ENCODE measurements around the gene STX3. TPM values are rescaled to one million over a fixed set of nuclear protein-coding genes. Genes with fewer than 3 reads are reported as not detected.
A peak's percentile ranks its signal among the peaks of the same experiment; 100 is the strongest.

STX3 gene
- total RNA-seq (2014; rRNA removed; shearing (Covaris generic); ENCODE audit: low replicate concordance): 7.9 and 14.6 TPM in 2 replicates

DNA sequence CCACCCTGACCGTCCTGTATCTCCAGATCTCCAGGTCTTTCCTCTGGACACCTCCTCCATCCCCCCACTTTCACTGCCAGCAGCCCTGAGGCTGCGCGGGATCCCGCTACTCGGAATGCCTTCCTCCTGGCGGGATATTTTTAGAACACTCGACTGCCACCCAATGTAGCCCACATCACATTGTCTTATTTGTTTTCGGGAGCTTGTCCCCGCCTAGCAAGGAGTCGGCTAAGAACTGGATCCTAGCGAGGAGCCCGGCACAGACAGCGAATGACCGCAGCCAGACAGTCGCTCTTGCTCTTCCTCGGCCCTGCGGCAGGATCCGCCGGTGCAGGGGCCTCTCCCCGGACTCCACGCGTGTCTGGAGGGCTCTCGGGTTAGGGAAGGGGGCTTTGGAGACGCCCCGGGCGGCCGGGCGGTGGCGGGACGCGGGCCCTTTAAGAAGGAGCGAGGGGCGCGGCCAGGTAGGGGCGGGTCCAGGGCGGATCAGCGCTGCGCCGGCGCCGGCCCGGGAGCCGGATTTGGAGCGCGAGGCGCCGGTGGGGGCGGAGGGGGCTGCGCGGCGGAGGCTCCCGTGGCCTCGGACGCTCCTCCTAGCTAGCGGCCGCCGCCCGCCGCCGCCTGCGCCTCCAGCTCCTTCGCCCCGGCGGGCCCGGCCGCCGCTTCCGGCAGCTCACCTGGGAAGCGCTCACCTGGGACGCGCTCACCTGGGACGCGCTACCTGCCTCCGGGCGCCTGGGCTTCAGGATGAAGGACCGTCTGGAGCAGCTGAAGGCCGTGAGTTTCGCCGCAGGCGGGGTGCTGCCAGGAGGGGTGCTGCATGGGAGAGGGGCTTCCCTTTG is at the start of gene STX3:
Gene STX3 (plus strand): TSS at position 518 of the 842 bp plus-strand sequence. CDS start 230 bp downstream, at position 748.
- peak; percentile 78 for DNase-seq
- Histone ChIP-seq H3K9ac (ENCODE audit: low read length) (peak within 1 kb of the TSS; percentile 58), H3K4me3 (ENCODE audit: low read length) (peak within 1 kb of the TSS; percentile 70), H3K9me3 (ENCODE audit: low read length) (no peaks in the 10 kb centered on the region), H3K79me2 (ENCODE audit: low read length) (no peaks in the 10 kb centered on the region), H3K27me3 (ENCODE audit: low read length) (no peaks in the 10 kb centered on the region), H3K36me3 (ENCODE audit: insufficient read depth, low read length) (no peaks in the 10 kb centered on the region), H3K4me1 (ENCODE audit: low read length) (peaks cover 16% of the 10 kb centered on the region), H3K9me2 (replicated peaks; ENCODE audit: insufficient read depth, low read length) (no peaks in the 10 kb centered on the region), H4K20me1 (ENCODE audit: insufficient read depth, low read depth, low read length) (no peaks in the 10 kb centered on the region), H3K27ac (ENCODE audit: low read length) (no peak within 1 kb of the TSS), H3K4me2 (ENCODE audit: low read depth, low read length, poor library complexity, severe bottlenecking) (peak within 1 kb of the TSS; percentile 87), H2AFZ (ENCODE audit: low read length) (peak within 1 kb of the TSS; percentile 90)

DNA sequence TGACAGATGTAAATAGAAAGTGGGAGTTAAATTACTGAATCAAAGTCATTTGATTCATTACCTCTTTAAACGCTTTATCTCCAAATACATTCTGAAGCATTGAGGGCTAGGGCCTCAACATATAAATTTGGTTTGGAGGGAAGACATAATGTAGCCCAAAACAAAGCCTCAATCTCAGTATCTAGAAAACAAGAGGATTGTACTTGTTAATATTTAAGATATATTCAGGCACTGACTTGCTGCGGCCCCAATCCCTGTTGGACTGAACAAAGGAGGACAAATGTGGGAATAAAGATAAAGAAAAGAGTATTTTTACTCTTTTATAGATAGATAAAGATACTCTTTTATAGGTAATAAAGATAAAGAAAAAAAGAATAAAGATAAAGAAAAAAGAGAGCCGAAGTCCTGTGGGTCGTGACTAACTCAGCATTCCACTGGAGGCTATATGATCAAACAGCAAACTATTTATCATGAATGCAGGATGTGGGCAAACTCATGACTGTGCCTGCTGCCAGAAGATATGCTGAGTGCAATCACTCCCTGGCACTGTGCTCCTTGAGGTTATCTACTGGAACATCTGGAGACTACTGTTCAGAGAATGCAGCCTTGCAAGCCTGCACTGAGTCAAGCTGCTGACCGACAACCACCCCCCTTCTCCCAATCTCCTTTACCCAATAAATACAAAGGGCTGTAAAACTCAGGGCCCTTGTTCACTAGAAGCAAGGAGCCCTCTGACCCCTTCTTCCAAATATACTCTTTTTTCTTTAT is 48.5 kb upstream of the STX3 start:
- no peak overlapping the region for H3K4me3 ChIP-seq (ENCODE audit: low read length)
- no peaks in the 10 kb centered on the region for H3K4me1 ChIP-seq (ENCODE audit: low read length)
- no peaks in the 10 kb centered on the region for H3K36me3 ChIP-seq (ENCODE audit: insufficient read depth, low read length)
- H3K9me3 ChIP-seq (ENCODE audit: low read length): no peaks in the 10 kb centered on the region
- DNase-seq: no peak
- no peak overlapping the region for H2AFZ ChIP-seq (ENCODE audit: low read length)
- no peaks in the 10 kb centered on the region for H4K20me1 ChIP-seq (ENCODE audit: insufficient read depth, low read depth, low read length)
- H3K9ac ChIP-seq (ENCODE audit: low read length): no peak overlapping the region
- H3K27me3 ChIP-seq (ENCODE audit: low read length): no peaks in the 10 kb centered on the region
- H3K4me2 ChIP-seq (ENCODE audit: low read depth, low read length, poor library complexity, severe bottlenecking): no peak overlapping the region
- no peak overlapping the region for H3K27ac ChIP-seq (ENCODE audit: low read length)
- H3K79me2 ChIP-seq (ENCODE audit: low read length): no peaks in the 10 kb centered on the region
- no peaks in the 10 kb centered on the region for H3K9me2 ChIP-seq (replicated peaks; ENCODE audit: insufficient read depth, low read length)

DNA sequence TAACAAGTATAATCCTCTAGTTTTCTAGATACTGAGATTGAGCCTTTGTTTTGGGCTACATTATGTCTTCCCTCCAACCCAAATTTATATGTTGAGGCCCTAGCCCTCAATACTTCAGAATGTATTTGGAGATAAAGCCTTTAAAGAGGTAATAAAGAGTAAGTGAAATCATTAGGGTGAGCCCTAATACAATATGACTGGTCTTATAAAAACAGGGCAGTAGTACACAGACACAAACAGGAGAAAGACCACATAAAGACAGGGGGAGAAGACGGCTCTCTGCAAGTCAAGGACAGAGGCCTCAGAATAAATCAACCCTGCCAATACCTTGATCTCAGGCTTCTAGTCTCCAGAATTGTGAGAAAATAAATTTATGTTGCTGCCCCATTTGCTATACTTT is 47.8 kb upstream of the STX3 start:
- Histone ChIP-seq H4K20me1 (ENCODE audit: insufficient read depth, low read depth, low read length) (no peaks in the 10 kb centered on the region), H3K9me3 (ENCODE audit: low read length) (no peaks in the 10 kb centered on the region), H3K79me2 (ENCODE audit: low read length) (no peaks in the 10 kb centered on the region), H3K27me3 (ENCODE audit: low read length) (no peaks in the 10 kb centered on the region), H3K4me1 (ENCODE audit: low read length) (no peaks in the 10 kb centered on the region), H2AFZ (ENCODE audit: low read length) (no peak overlapping the region), H3K9me2 (replicated peaks; ENCODE audit: insufficient read depth, low read length) (no peaks in the 10 kb centered on the region), H3K9ac (ENCODE audit: low read length) (no peak overlapping the region), H3K4me3 (ENCODE audit: low read length) (no peak overlapping the region), H3K36me3 (ENCODE audit: insufficient read depth, low read length) (no peaks in the 10 kb centered on the region), H3K4me2 (ENCODE audit: low read depth, low read length, poor library complexity, severe bottlenecking) (no peak overlapping the region), H3K27ac (ENCODE audit: low read length) (no peak overlapping the region)
- DNase-seq: no peak

DNA sequence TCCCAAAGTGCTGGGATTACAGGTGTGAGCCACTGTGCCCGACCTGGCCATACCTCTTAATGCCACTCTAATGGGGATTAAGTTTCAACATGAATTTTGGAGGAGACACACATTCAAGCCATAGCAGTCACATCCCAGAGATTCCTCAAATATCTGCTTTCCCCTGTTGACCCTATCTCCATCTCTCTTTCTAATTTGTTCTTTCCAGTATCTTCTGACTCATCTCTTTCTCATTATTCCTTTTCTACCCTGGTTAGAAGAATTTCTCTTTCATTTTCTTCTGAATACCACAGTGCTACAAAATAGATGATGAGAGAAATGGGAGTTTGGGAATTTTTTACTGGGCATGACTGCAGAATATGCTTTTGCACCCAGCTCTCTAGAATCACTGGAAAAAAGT is 46.6 kb upstream of the STX3 start:
- no peak overlapping the region for H3K4me3 ChIP-seq (ENCODE audit: low read length)
- DNase-seq: no peak
- no peaks in the 10 kb centered on the region for H3K36me3 ChIP-seq (ENCODE audit: insufficient read depth, low read length)
- no peaks in the 10 kb centered on the region for H4K20me1 ChIP-seq (ENCODE audit: insufficient read depth, low read depth, low read length)
- no peak overlapping the region for H3K4me2 ChIP-seq (ENCODE audit: low read depth, low read length, poor library complexity, severe bottlenecking)
- no peaks in the 10 kb centered on the region for H3K9me2 ChIP-seq (replicated peaks; ENCODE audit: insufficient read depth, low read length)
- no peaks in the 10 kb centered on the region for H3K9me3 ChIP-seq (ENCODE audit: low read length)
- no peaks in the 10 kb centered on the region for H3K4me1 ChIP-seq (ENCODE audit: low read length)
- H3K79me2 ChIP-seq (ENCODE audit: low read length): no peaks in the 10 kb centered on the region
- H3K27me3 ChIP-seq (ENCODE audit: low read length): no peaks in the 10 kb centered on the region
- H3K27ac ChIP-seq (ENCODE audit: low read length): no peak overlapping the region
- no peak overlapping the region for H2AFZ ChIP-seq (ENCODE audit: low read length)
- no peak overlapping the region for H3K9ac ChIP-seq (ENCODE audit: low read length)

DNA sequence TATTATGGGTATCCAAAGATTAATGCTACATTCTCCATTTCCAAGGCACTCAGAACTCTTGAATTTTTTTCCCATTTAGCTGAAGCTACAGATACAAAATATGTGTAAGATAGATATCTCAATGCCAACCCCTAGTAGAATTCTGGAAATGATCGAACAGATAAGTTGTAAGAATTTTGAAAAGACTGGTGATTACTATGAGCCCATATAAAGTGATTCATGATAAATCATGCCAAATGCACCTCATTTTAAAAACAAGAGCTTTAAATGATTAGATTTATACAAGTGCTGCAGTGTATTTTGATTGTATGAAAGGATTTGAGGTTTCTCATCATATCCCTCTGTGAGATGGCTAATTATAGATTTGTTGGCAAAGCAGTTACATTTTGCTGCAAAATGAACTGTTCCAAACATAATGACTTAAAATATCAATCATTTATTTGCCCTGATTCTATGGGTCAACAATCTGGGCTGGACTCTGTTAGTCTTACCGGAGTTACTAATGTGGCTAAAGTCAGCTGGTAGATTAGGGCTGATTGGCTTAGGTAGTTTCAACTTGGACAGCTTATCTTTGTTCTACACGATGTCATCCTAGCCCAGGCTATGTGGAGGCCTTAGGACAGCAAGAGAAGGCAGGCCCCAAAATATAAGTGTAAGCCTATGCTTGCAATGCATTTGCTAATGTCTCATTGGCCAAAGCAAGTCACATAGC is 44.9 kb upstream of the STX3 start:
- Histone ChIP-seq H3K36me3 (ENCODE audit: insufficient read depth, low read length) (no peaks in the 10 kb centered on the region), H3K4me3 (ENCODE audit: low read length) (no peak overlapping the region), H4K20me1 (ENCODE audit: insufficient read depth, low read depth, low read length) (no peaks in the 10 kb centered on the region), H2AFZ (ENCODE audit: low read length) (no peak overlapping the region), H3K9me2 (replicated peaks; ENCODE audit: insufficient read depth, low read length) (no peaks in the 10 kb centered on the region), H3K4me2 (ENCODE audit: low read depth, low read length, poor library complexity, severe bottlenecking) (no peak overlapping the region), H3K79me2 (ENCODE audit: low read length) (no peaks in the 10 kb centered on the region), H3K27ac (ENCODE audit: low read length) (no peak overlapping the region), H3K9me3 (ENCODE audit: low read length) (no peaks in the 10 kb centered on the region), H3K27me3 (ENCODE audit: low read length) (no peaks in the 10 kb centered on the region), H3K4me1 (ENCODE audit: low read length) (no peaks in the 10 kb centered on the region), H3K9ac (ENCODE audit: low read length) (no peak overlapping the region)
- DNase-seq: no peak

DNA sequence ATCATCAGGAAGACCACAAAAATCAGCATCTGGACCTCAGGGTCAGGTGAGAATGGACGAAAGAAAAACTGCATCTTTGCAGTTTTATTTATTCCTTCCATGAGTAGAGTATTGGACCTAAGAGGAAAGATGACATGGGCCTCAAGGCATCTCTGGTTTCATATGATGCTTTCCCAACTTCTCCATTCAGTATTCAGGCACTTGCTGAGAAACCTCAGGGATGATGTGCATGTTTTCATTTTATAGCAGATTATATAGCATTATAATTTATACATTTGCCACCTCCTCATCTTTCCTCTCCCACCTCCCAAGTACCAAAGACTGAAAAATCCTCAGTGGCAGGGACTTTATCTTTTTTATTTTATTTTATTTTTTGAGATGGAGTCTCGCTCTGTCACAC is 41.4 kb upstream of the STX3 start, which contains the start of gene OR10V1:
Gene OR10V1 (minus strand): TSS at position 101 of the 400 bp plus-strand sequence. CDS start 0 bp downstream, at position 101.
- no peak within 1 kb of the TSS for H2AFZ ChIP-seq (ENCODE audit: low read length)
- H3K9me2 ChIP-seq (replicated peaks; ENCODE audit: insufficient read depth, low read length): no peaks in the 10 kb centered on the region
- H3K4me1 ChIP-seq (ENCODE audit: low read length): no peaks in the 10 kb centered on the region
- H3K9ac ChIP-seq (ENCODE audit: low read length): no peak within 1 kb of the TSS
- no peak within 1 kb of the TSS for H3K4me2 ChIP-seq (ENCODE audit: low read depth, low read length, poor library complexity, severe bottlenecking)
- no peaks in the 10 kb centered on the region for H3K79me2 ChIP-seq (ENCODE audit: low read length)
- H3K9me3 ChIP-seq (ENCODE audit: low read length): no peaks in the 10 kb centered on the region
- no peaks in the 10 kb centered on the region for H4K20me1 ChIP-seq (ENCODE audit: insufficient read depth, low read depth, low read length)
- H3K27ac ChIP-seq (ENCODE audit: low read length): no peak within 1 kb of the TSS
- no peaks in the 10 kb centered on the region for H3K36me3 ChIP-seq (ENCODE audit: insufficient read depth, low read length)
- no peak for DNase-seq
- no peaks in the 10 kb centered on the region for H3K27me3 ChIP-seq (ENCODE audit: low read length)
- no peak within 1 kb of the TSS for H3K4me3 ChIP-seq (ENCODE audit: low read length)

DNA sequence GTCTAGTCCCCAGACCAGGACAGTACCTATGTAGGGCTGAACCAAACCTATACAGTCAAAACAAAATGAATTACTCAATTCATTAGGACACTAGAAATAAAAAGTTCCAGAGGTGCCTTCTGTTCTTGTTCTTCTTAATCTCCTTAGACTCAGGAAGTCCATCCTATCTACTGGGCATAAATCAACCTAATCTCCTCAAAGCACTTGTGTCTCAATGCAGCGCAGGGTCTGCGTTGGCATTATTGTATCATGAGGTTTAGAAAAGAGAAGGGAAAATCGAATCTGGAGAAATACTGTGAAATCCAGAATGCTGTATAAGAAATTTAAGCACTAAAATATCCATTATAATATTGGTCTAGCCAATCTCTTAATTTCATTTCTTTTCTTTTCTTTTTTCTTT is 39.1 kb upstream of the STX3 start:
- H3K36me3 ChIP-seq (ENCODE audit: insufficient read depth, low read length): no peaks in the 10 kb centered on the region
- H3K9me3 ChIP-seq (ENCODE audit: low read length): no peaks in the 10 kb centered on the region
- no peak overlapping the region for H3K4me3 ChIP-seq (ENCODE audit: low read length)
- no peaks in the 10 kb centered on the region for H3K9me2 ChIP-seq (replicated peaks; ENCODE audit: insufficient read depth, low read length)
- no peak overlapping the region for H3K9ac ChIP-seq (ENCODE audit: low read length)
- H3K27me3 ChIP-seq (ENCODE audit: low read length): no peaks in the 10 kb centered on the region
- no peak overlapping the region for H2AFZ ChIP-seq (ENCODE audit: low read length)
- no peak overlapping the region for H3K4me2 ChIP-seq (ENCODE audit: low read depth, low read length, poor library complexity, severe bottlenecking)
- H3K4me1 ChIP-seq (ENCODE audit: low read length): no peaks in the 10 kb centered on the region
- no peak for DNase-seq
- H3K79me2 ChIP-seq (ENCODE audit: low read length): no peaks in the 10 kb centered on the region
- no peaks in the 10 kb centered on the region for H4K20me1 ChIP-seq (ENCODE audit: insufficient read depth, low read depth, low read length)
- H3K27ac ChIP-seq (ENCODE audit: low read length): no peak overlapping the region

DNA sequence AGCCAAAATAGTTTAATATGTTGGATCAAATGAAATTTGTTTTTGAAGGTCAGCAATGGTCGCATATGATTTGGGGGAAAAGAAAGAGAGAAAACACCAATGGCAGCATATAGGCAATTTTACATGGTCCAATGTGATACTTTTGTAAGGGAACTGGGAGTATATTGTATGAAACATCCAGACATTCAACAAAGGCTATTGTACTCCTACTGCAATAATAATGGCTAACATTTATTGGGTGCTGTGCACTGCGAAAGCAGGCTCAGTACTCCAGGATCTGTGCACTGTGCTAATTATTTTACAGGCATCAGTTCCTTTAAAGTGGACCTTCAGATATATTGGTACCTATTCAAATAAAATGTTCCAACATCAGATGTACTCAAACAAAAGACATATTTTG is 35.6 kb upstream of the STX3 start:
- Histone ChIP-seq H3K9me2 (replicated peaks; ENCODE audit: insufficient read depth, low read length) (no peaks in the 10 kb centered on the region), H3K27me3 (ENCODE audit: low read length) (no peaks in the 10 kb centered on the region), H3K9ac (ENCODE audit: low read length) (no peak overlapping the region), H3K27ac (ENCODE audit: low read length) (no peak overlapping the region), H3K4me3 (ENCODE audit: low read length) (no peak overlapping the region), H3K4me1 (ENCODE audit: low read length) (no peaks in the 10 kb centered on the region), H3K9me3 (ENCODE audit: low read length) (no peaks in the 10 kb centered on the region), H4K20me1 (ENCODE audit: insufficient read depth, low read depth, low read length) (no peaks in the 10 kb centered on the region), H2AFZ (ENCODE audit: low read length) (no peak overlapping the region), H3K79me2 (ENCODE audit: low read length) (no peaks in the 10 kb centered on the region), H3K36me3 (ENCODE audit: insufficient read depth, low read length) (no peaks in the 10 kb centered on the region), H3K4me2 (ENCODE audit: low read depth, low read length, poor library complexity, severe bottlenecking) (no peak overlapping the region)
- DNase-seq: no peak

Data from Karpas-422 (cell line).